Epithelial cell of esophagus (primary cell): ENCODE data around the gene CCDC102A.

Experiments
- DNase-seq: peaks from one replicate; pipeline ENCODE4 v3.0.0; 2010; ENCODE audit warnings: low read depth
- H3K4me3 ChIP-seq: 2 replicates; pipeline ENCODE4 v1.5.1; 2011; ENCODE audit warnings: mild to moderate bottlenecking, low read length, control low read depth
- CTCF ChIP-seq: IDR thresholded peaks from 2 replicates; pipeline ENCODE4 v1.5.1; 2011; ENCODE audit warnings: low read depth, mild to moderate bottlenecking, low read length, control low read depth, inconsistent platforms; ENCODE audit not compliant: insufficient read depth; ENCODE audit errors: missing control alignments

CCDC102A gene

GRCh38 chr16:57531635-57532265, 4.6 kb downstream of the CCDC102A start:
- DNase-seq = no peak
- no peak overlapping the region for H3K4me3 ChIP-seq
- TF ChIP-seq CTCF = no peak

- DNase-seq = no peak
- H3K4me3 ChIP-seq = no peak overlapping the region
- TF ChIP-seq CTCF = no peak
These were observed 5.2 kb downstream of the CCDC102A start for GRCh38 chr16:57531253-57531575.

- DNase-seq = no peak
- TF ChIP-seq CTCF = no peak
- H3K4me3 ChIP-seq = no peak overlapping the region
These were observed 5.7 kb downstream of the CCDC102A start for GRCh38 chr16:57530522-57531252.

- DNase-seq = peak; percentile 51
- no peak overlapping the region for H3K4me3 ChIP-seq
- no peak for TF ChIP-seq CTCF
These were observed 6.3 kb downstream of the CCDC102A start for GRCh38 chr16:57530104-57530521.

GRCh38 chr16:57529391-57530103, 6.8 kb downstream of the CCDC102A start:
- H3K4me3 ChIP-seq = no peak overlapping the region
- no peak for DNase-seq
- TF ChIP-seq CTCF = no peak

GRCh38 chr16:57528499-57529390, 7.6 kb downstream of the CCDC102A start:
- DNase-seq = peak; percentile 34
- no peak for TF ChIP-seq CTCF
- no peak overlapping the region for H3K4me3 ChIP-seq
